Hematopoietic multipotent progenitor cell treated with erythropoietin and hydrocortisone succinate and interleukin-3 and kit ligand, for 15 days (in vitro differentiated cells): ENCODE data around the gene TNFRSF18.
"Not testable (repeated sequence)": the region's sequence is repeated elsewhere in the genome, so short reads cannot be mapped to it uniquely, and the experiment has no call there.

Source experiments
- DNase-seq: peaks from one replicate; pipeline ENCODE4 v3.0.0-alpha.2; 2015; ENCODE audit warnings: low spot score

Gene TNFRSF18, protein sequence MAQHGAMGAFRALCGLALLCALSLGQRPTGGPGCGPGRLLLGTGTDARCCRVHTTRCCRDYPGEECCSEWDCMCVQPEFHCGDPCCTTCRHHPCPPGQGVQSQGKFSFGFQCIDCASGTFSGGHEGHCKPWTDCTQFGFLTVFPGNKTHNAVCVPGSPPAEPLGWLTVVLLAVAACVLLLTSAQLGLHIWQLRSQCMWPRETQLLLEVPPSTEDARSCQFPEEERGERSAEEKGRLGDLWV

GRCh38 chr1:1206376-1206965 lies at the start of gene TNFRSF18:
Gene TNFRSF18 (minus strand): TSS chr1:1206592. CDS start chr1:1206571, 21 bp downstream.
- DNase-seq, result no peak

- no peak for DNase-seq
Measured at GRCh38 chr1:1255611-1256010, 49.2 kb upstream of the TNFRSF18 start.

DNA sequence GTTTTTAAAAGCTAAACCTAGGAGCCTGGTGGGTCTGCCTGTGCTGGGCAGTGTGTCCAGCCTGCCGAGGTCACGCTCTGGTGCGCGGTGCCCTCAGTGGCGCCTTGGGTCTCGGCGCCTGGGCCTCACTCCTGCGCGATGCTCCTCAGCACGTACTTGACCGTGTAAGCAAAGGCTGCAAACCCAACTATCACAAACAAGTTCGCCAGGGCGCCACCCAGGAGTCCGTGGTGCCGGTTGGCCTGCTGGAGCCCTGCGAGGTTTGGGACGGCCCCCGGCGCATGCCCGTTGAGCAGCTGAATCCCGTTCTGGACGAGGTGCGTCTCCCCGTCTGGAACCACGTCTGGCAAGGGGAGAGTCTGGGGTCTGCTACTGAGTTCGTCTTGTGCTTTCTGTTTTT lies 48.7 kb upstream of the TNFRSF18 start:
- DNase-seq, result no peak

DNA sequence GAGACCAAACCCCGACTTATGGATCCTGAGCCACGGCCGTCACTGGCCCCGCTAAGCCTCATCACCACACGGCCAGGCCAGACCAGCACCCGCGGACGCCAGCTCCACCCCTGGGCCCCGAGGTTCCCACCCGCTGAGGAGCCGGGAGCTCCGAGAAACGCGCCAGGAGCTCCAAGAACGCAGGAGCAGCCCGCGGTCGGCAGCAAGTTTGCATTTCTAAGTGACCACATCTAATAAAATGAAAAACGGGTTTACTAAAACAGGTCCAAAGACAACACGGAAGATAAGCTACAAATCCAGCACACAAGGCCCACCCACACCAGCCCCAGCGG lies 48.2 kb upstream of the TNFRSF18 start:
- no peak for DNase-seq

DNA sequence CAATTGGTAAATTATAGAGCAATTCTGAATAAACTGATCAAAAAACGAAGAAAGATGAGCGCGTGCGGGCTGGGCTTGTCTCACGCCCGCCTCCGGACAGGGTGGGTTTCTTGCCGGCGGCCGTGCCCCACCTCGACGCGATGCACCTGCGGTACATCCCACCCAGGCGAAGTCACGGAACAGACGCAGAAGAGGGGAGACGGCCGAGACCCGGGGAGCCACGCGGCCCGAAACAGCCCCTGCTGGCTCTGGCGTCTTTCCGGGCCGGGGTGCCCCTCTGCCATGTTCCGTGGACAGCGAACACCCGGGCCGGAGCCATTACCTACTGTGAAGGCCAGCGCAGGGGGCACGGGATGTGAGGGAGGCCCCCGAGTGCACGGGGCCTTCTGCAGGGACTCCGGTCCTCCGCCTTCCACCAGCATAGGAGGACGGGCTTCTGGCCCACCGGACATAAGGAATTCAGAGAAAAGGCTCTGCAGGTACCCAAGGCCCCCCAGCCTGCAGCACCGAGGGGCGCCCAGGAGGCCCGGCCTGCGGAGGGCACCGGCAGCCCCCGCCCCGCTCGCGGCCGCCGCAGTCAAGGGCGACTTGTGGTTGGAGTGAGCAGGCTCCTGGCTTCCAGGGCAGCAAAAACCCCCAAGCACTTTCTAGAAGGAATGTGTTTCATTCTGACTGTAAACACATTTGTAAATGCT lies 47.7 kb upstream of the TNFRSF18 start:
- DNase-seq, result no peak

- DNase-seq, result no peak
Measured at GRCh38 chr1:1253314-1253713, 46.9 kb upstream of the TNFRSF18 start.

- no peak for DNase-seq
Measured at GRCh38 chr1:1250786-1251284, 44.4 kb upstream of the TNFRSF18 start.

DNA sequence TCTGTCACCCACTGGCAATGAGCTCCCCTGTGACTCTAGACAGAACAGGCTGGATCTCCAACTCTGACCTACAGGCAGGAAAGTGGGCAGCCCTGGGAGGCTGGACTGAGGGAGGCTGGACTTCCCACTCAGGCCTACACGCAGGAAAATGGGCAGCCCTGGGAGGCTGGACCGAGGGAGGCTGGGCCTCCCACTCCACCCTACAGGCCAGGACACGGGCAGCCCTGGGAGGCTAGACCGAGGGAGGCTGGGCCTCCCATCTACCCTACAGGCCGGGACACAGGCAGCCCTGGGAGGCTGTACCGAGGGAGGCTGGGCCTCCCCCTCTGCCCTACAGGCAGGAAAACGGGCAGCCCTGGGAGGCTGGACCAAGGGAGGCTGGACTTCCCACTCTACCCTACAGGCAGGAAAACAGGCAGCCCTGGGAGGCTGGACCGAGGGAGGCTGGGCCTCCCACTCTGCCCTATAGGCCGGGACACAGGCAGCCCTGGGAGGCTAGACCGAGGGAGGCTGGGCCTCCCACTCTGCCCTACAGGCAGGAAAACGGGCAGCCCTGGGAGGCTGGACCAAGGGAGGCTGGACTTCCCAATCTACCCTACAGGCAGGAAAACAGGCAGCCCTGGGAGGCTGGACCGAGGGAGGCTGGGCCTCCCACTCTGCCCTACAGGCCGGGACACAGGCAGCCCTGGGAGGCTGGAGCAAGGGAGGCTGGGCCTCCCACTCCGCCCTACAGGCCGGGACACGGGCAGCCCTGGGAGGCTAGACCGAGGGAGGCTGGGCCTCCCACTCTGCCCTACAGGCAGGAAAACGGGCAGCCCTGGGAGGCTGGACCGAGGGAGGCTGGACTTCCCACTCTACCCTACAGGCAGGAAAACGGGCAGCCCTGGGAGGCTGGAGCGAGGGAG lies 41.9 kb upstream of the TNFRSF18 start:
- DNase-seq, result not testable (repeated sequence)

- no peak for DNase-seq
Measured at GRCh38 chr1:1247341-1247913, 41.0 kb upstream of the TNFRSF18 start.

DNA sequence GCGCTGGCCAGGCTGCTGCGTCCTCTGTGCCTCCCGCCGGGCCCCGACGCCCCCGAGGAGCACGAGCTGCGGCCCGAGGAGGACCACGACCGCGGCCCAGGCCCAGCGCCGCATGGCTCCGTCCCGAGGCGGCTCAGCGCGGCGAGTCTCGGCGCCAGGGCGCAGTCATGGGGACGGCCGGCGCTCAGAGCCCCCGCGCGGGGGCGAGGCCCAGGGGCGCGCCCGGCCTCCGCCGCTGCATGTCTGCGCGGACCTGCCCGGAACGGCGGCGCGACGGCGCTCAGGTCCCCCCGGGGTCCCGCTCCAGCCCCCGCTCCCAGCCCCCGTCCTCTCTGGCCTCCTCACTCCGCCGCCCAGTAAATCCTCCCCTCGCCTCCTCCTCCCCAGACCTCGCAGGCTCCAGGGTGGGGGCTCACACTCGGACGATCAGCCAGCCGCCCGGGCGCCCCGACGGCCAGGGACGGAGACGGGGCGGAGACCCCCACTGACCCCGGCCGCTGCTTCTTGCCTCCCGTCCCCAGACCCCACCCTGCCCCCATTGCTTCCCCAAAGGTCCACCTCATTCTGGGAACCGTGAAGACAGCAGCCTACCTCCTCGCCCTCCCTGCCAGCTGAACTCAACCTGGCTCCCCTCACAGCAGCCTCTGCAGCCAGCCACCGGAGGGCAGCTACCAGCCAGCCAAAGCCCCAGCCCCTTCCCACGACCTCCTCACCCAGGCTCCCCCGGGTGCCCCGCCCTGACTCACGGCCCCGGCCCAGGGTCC lies 40.4 kb upstream of the TNFRSF18 start, which contains the start of gene C1QTNF12:
C1QTNF12 (minus strand) TSS at position 146 of the 764 bp plus-strand sequence; CDS start at position 114, 32 bp downstream.
- no peak for DNase-seq

DNA sequence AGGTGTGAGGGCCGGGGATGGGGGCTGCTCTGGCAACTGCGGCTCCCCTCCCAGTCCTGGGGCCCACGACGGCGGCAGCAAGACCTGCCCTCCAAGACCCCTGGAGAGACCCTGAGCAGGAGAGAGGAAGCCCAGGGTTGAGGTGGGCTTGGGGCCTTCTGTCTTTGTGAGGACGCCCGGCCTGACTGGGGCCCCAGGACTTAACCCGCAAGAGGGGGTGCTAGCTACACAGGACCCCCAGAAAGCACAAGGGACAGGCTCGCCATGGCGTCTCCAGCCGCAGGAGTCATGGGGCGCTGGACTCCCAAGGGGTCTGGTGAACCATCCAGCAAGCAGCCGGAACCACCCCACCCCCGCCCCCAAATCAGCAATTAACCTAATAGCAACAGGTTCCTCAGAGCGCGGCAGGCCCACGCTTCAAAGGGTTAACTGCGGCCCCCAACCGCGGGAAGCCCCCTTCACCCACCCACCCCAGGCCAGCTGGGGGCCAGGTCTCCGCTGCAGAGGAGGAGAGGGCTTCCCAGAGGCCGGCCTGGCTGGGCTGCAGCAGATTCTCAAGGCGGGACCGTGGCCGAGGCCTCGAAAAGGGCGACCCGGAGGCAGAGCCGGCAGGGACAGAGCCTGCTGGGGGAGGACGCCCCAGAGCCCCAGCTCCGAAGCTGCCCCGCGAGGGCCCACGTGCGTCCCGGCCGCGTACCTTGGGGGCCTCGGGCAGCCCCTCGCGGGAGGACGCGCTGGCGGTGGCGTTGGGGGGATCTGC lies 39.6 kb upstream of the TNFRSF18 start:
- no peak for DNase-seq

GRCh38 chr1:1245178-1245816 lies 38.9 kb upstream of the TNFRSF18 start:
- no peak for DNase-seq

GRCh38 chr1:1244192-1244811 lies 37.9 kb upstream of the TNFRSF18 start:
- DNase-seq, result no peak

GRCh38 chr1:1243807-1244191 lies 37.4 kb upstream of the TNFRSF18 start:
- no peak for DNase-seq

DNA sequence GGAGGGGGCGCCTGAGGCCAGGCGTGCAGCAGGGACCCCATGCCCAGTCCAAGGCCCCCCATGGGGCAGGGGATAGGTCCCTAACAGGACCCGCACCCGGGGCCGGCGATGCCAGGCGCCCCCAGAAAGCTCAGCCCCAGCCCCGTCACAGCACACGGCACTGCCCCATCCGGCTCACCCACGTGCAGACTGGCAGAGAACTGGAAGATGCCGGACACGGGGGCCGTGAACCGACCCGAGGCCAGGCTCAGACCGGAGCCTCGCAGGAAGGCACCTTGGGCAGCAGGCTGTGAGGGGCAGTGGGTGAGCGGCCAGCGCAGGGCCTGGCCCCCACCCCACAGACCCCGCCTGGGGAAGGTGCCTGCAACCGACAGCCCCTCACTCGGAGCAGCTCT lies 36.9 kb upstream of the TNFRSF18 start:
- no peak for DNase-seq

DNA sequence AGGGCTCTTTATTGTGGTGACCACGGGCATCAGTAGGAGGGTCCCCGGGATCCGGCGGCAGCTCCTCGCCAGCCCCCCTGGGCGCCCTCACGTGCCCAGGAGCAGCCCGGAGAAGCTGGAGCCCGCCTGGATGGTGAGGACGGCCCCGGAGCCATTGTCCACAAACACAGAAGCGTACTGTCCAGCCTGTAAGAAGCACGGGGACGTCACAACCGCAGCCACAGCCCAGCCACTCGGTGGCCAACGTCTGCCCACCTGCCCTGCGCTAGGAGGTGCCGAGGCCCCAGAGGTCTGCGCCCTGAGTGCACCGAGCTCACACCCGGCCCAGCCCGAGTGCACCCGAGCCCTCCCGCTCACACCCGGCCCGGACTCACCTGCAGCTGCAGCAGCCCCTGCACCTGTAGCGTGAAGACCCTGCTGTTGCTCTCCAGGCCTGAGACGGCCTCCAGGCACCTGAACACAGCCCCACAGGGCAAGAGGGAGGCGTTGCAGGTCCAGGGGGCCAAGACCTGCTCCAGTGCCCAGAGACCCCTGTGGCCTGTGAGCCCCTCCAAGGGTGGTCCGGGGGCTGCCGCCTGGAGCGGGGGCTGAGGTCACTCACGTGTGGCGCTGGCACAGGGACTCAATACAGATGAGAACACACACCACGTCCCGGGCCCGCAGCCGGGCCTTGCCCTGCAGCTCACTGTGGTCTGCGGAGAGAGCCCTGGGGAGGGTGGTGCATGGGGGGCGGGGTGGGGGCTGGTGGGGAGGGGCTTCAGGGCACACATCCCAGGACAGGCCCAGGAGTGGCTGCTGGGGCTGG lies 36.3 kb upstream of the TNFRSF18 start:
- no peak for DNase-seq

GRCh38 chr1:1241588-1242219 lies 35.3 kb upstream of the TNFRSF18 start:
- DNase-seq, result no peak
